Measurements from ENCODE around the gene PNMA6F.
"Not testable (repeated sequence)": the region's sequence is repeated elsewhere in the genome, so short reads cannot be mapped to it uniquely, and the experiment has no call there.

Gene PNMA6F

GRCh38 chrX:153283982-153284381, 37.6 kb downstream of the PNMA6F start:
- CTCF ChIA-PET; POLR2A ChIA-PET (ENCODE audit: low non-redundant PET); DNase-seq (ENCODE audit: low spot score); H3K27ac ChIP-seq: not testable (repeated sequence)

- H3K27ac ChIP-seq; DNase-seq (ENCODE audit: low spot score); POLR2A ChIA-PET (ENCODE audit: low non-redundant PET); CTCF ChIA-PET: not testable (repeated sequence)
Observed at GRCh38 chrX:153281784-153282183, 39.8 kb downstream of the PNMA6F start.

DNA sequence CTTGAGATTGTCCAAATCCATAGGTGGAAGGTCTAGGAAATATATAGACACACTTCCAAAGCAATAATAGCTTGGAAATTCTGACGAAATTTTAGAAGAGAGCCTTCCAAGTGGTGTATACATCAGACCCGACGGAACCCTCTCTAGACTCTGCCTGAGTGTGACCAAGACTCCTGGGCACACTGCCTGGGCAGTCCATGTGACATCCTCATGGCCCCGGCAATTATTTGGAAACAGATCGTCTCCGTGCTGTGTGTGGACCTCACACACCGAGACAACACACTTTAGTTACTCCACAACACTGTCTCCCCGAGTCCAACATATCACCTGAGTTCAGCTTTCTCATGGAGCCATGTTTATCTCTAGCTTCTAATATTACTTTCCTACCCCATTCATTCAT, 42.3 kb downstream of the PNMA6F start:
- DNase-seq (ENCODE audit: low spot score); CTCF ChIA-PET; H3K27ac ChIP-seq; POLR2A ChIA-PET (ENCODE audit: low non-redundant PET): not testable (repeated sequence)

GRCh38 chrX:153276049-153276448, 45.5 kb downstream of the PNMA6F start:
- DNase-seq (ENCODE audit: low spot score); H3K27ac ChIP-seq; CTCF ChIA-PET; POLR2A ChIA-PET (ENCODE audit: low non-redundant PET): not testable (repeated sequence)

DNA sequence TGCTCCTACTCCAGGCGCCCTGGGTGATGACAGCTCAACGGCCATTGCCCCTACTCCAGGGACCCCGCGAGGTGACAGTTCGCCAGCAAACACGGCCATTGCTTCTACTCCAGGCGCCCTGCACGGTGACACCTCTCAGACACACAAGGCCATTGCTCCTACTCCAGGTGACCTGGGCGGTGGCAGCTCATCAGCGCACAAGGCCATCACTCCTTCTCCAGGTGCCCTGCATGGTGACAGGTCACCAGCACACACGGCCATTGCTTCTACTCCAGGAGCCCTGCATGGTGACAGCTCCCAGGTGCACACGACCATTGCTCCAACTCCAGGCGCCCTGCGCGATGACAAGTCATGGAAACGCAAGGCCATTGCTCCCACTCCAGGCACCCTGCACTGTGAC, 46.1 kb downstream of the PNMA6F start:
- CTCF ChIA-PET; DNase-seq (ENCODE audit: low spot score); POLR2A ChIA-PET (ENCODE audit: low non-redundant PET); H3K27ac ChIP-seq: not testable (repeated sequence)

DNA sequence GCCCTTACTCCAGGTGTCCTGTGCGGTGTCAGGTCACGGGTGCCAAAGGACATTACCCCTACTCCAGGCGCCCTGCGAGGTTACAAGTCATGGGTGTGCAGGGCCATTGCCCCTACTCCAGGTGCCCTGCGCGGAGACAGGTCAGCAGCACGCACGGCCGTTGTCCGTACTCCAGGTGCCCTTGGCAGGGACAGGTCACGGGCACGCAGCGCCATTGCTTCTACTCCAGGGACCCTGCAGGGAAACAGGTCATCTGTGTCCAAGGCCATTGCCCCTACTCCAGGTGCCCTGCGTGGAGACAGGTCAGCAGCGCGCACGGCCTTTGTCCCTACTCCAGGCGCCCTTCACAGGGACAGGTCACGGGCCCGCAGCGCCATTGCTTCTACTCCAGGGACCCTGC, 49.0 kb downstream of the PNMA6F start:
- POLR2A ChIA-PET (ENCODE audit: low non-redundant PET); H3K27ac ChIP-seq; CTCF ChIA-PET; DNase-seq (ENCODE audit: low spot score): not testable (repeated sequence)

DNA sequence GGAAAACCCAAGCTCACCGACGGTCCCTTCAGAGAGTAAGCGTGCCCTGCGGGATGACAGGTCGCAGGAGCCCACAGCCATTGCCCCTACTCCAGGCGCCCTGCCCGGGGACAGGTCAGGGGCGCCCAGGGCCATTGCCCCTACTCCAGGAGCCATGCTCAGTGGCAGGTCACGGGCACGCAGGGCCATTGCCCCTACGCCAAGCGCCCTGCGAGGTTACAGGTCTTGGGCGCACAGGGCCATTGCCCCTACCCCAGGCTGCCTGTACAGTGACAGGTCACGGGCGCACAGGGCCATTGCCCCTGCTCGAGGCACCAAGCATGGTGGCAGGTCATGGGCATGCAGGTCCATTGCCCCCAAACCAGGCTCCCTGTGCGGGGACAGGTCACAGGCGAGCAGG, 49.5 kb downstream of the PNMA6F start:
- DNase-seq (ENCODE audit: low spot score); POLR2A ChIA-PET (ENCODE audit: low non-redundant PET); CTCF ChIA-PET: not testable (repeated sequence)

More for the DNA sequence above, 49.5 kb downstream of the PNMA6F start:
- not testable (repeated sequence) for H3K27ac ChIP-seq
